Peyer's patch (tissue), 4 donors: ENCODE results near the gene OR6B3. TPM values are rescaled to one million over a fixed set of nuclear protein-coding genes. Genes with fewer than 3 reads are reported as not detected.

Experiments used
- DNase-seq, 3 donors: peaks; one replicate each; pipeline ENCODE4 v3.0.0-alpha.2; 2017 to 2019
- H3K27ac ChIP-seq, 4 donors: fragments of 200-600 bp; sonication (generic); one replicate each; pipeline ENCODE4 v1.5.1; 2016 to 2019
- H3K27me3 ChIP-seq, 2 donors: fragments of 200-600 bp; sonication (generic); one replicate each; pipeline ENCODE4 v1.5.1; 2019
- H3K36me3 ChIP-seq, 3 donors: fragments of 200-600 bp; sonication (generic); one replicate each; pipeline ENCODE4 v1.5.1; 2016 to 2019
- H3K4me1 ChIP-seq, 4 donors: fragments of 200-600 bp; sonication (generic); one replicate each; pipeline ENCODE4 v1.5.1; 2016 to 2019
- H3K4me3 ChIP-seq, 4 donors: fragments of 200-600 bp; sonication (generic); 1 replicate in 3 of 4; 2 replicates in 1 of 4; pipeline ENCODE4 v1.5.1; 2016 to 2019; ENCODE audit warnings: mild to moderate bottlenecking in 1 of 4
- H3K9me3 ChIP-seq, 4 donors: fragments of 200-600 bp; sonication (generic); one replicate each; pipeline ENCODE4 v1.5.1; 2016 to 2019; ENCODE audit warnings: mild to moderate bottlenecking in 1 of 4
- CTCF ChIP-seq, 6 experiments: fragments of 450-650 bp in 4 of 6; fragments of 200-600 bp in 2 of 6; sonication (generic) in 1 of 6; IDR thresholded peaks; one replicate each; pipeline ENCODE4 v1.5.1; 2017 to 2019; ENCODE audit warnings: antibody characterized with exemption in 6 of 6, mild to moderate bottlenecking in 3 of 6, moderate library complexity in 1 of 6
- POLR2A ChIP-seq, 2 donors: fragments of 450-650 bp; IDR thresholded peaks; one replicate each; pipeline ENCODE4 v1.5.1; 2017; ENCODE audit warnings: antibody characterized with exemption in 2 of 2, mild to moderate bottlenecking in 2 of 2, moderate library complexity in 2 of 2
- total RNA-seq, 4 donors: library from RNA; depleted of rRNA; stranded (reverse); fragments of >200 nt; gene quantifications; one replicate each; pipeline ENCODE4 v1.1.0, GENCODE V29; 2016

Gene OR6B3
- total RNA-seq, 4 donors from 2014 or later, result not detected

- no peak overlapping the region for H3K27ac ChIP-seq
- DNase-seq, result no peak
- no peak for TF ChIP-seq POLR2A (IDR thresholded peaks at IDR 0.05)
- TF ChIP-seq CTCF (IDR thresholded peaks at IDR 0.05), result no peak
- H3K4me3 ChIP-seq, result no peak overlapping the region
- peaks cover 0 to 6% (median 3%) of the 10 kb centered on the region in 4 donors for H3K9me3 ChIP-seq
- H3K27me3 ChIP-seq, result no peaks in the 10 kb centered on the region
- no peaks in the 10 kb centered on the region for H3K36me3 ChIP-seq
- H3K4me1 ChIP-seq, result no peaks in the 10 kb centered on the region
Measured at GRCh38 chr2:240078631-240079030, 25.3 kb upstream of the OR6B3 start.

GRCh38 chr2:240077442-240077841 is 24.1 kb upstream of the OR6B3 start:
- no peak overlapping the region for H3K27ac ChIP-seq
- no peak overlapping the region for H3K4me3 ChIP-seq
- H3K4me1 ChIP-seq, result no peaks in the 10 kb centered on the region
- H3K9me3 ChIP-seq, result peaks cover 0 to 6% (median 3%) of the 10 kb centered on the region in 4 donors
- H3K27me3 ChIP-seq, result no peaks in the 10 kb centered on the region
- H3K36me3 ChIP-seq, result no peaks in the 10 kb centered on the region
- DNase-seq, result no peak
- TF ChIP-seq CTCF (IDR thresholded peaks at IDR 0.05) (no peak), POLR2A (IDR thresholded peaks at IDR 0.05) (no peak)

GRCh38 chr2:240074545-240074944 is 21.2 kb upstream of the OR6B3 start:
- no peak for DNase-seq
- H3K27me3 ChIP-seq, result no peaks in the 10 kb centered on the region
- no peak overlapping the region for H3K4me3 ChIP-seq
- no peaks in the 10 kb centered on the region for H3K4me1 ChIP-seq
- no peak for TF ChIP-seq CTCF (IDR thresholded peaks at IDR 0.05)
- TF ChIP-seq POLR2A (IDR thresholded peaks at IDR 0.05), result no peak
- H3K36me3 ChIP-seq, result no peaks in the 10 kb centered on the region
- peaks cover 0 to 6% (median 3%) of the 10 kb centered on the region in 4 donors for H3K9me3 ChIP-seq
- no peak overlapping the region for H3K27ac ChIP-seq

- TF ChIP-seq POLR2A (IDR thresholded peaks at IDR 0.05) (no peak), CTCF (IDR thresholded peaks at IDR 0.05) (no peak)
- H3K36me3 ChIP-seq, result no peaks in the 10 kb centered on the region
- no peaks in the 10 kb centered on the region for H3K9me3 ChIP-seq
- DNase-seq, result no peak
- no peak overlapping the region for H3K27ac ChIP-seq
- no peak overlapping the region for H3K4me3 ChIP-seq
- H3K4me1 ChIP-seq, result no peaks in the 10 kb centered on the region
- H3K27me3 ChIP-seq, result no peaks in the 10 kb centered on the region
Measured at GRCh38 chr2:240070907-240071306, 17.6 kb upstream of the OR6B3 start.

GRCh38 chr2:240069829-240070228 is 16.5 kb upstream of the OR6B3 start:
- H3K4me3 ChIP-seq, result no peak overlapping the region
- H3K4me1 ChIP-seq, result no peaks in the 10 kb centered on the region
- DNase-seq, result no peak
- H3K36me3 ChIP-seq, result no peaks in the 10 kb centered on the region
- no peak for TF ChIP-seq CTCF (IDR thresholded peaks at IDR 0.05)
- no peaks in the 10 kb centered on the region for H3K27me3 ChIP-seq
- no peaks in the 10 kb centered on the region for H3K9me3 ChIP-seq
- H3K27ac ChIP-seq, result no peak overlapping the region

- TF ChIP-seq CTCF (IDR thresholded peaks at IDR 0.05) (no peak), POLR2A (IDR thresholded peaks at IDR 0.05) (no peak)
- H3K27ac ChIP-seq, result no peak overlapping the region
- H3K9me3 ChIP-seq, result no peaks in the 10 kb centered on the region
- H3K27me3 ChIP-seq, result no peaks in the 10 kb centered on the region
- no peak overlapping the region for H3K4me3 ChIP-seq
- DNase-seq, result no peak
- no peaks in the 10 kb centered on the region for H3K4me1 ChIP-seq
- H3K36me3 ChIP-seq, result no peaks in the 10 kb centered on the region
Measured at GRCh38 chr2:240068193-240068592, 14.9 kb upstream of the OR6B3 start.
